BJ (cell line): ENCODE results near the gene STAB2. TPM values are rescaled to one million over a fixed set of nuclear protein-coding genes. Genes with fewer than 3 reads are reported as not detected.

Experiments
- CTCF ChIA-PET: fragments of 350-600 bp; formaldehyde crosslinking; extraction: SDS; loops from one replicate; lab custom pipeline; 2021; ENCODE audit warnings: antibody characterized with exemption, inconsistent platforms; lab: Yijun Ruan, JAX
- POLR2A ChIA-PET: fragments of 300-600 bp; sonication (Branson Sonifier 250); formaldehyde crosslinking; extraction: SDS; loops from one replicate; lab custom pipeline; 2021; ENCODE audit warnings: antibody characterized with exemption; lab: Charles Lee
- DNase-seq: peaks from one replicate; pipeline ENCODE4 v3.0.0-alpha.2; 2011; ENCODE audit warnings: low read depth
- H3K27me3 ChIP-seq: 2 replicates; pipeline ENCODE4 v1.6.0; 2011; ENCODE audit warnings: low read length; ENCODE audit not compliant: control insufficient read depth, insufficient read depth
- H3K36me3 ChIP-seq: 2 replicates; pipeline ENCODE4 v1.5.1; 2011; ENCODE audit warnings: low read length; ENCODE audit not compliant: control insufficient read depth, insufficient read depth
- H3K4me3 ChIP-seq: 2 replicates; pipeline ENCODE4 v1.5.1; 2011; ENCODE audit warnings: low read depth, mild to moderate bottlenecking, control low read depth, low read length
- polyA plus RNA-seq: library from polyadenylated mRNA; depleted of rRNA; stranded (reverse); fragments of >200 nt; gene quantifications from 2 replicates; pipeline ENCODE4 v1.2.3, GENCODE V29; 2011
- TF ChIP-seq, protein P1 (sequence below): IDR thresholded peaks from 2 replicates; pipeline ENCODE4 v1.5.1; 2011; ENCODE audit warnings: low read depth, mild to moderate bottlenecking, control low read depth, inconsistent platforms, low read length, moderate library complexity; ENCODE audit not compliant: insufficient read depth

Gene STAB2
- polyA plus RNA-seq, 1 experiment: not detected

DNA sequence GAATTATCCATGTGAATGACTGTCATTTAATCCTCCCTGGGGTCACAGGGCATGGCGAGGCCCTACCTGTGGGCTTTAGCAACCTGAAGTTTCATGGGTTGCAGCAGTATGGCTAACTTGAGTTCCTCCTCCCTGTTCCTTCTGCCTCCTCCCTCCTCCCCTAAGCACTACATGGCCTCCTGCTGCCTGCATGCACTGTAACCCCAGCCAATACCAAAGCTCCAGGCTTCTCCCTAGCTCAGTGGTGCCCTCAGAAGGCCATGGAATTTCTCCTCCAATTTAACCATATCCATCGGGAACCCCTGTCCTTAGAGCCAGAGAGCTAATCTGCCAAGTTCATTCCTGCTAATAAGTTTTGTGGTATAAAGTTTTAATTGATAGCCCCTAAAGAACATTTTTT is 158.9 kb downstream of the STAB2 start:
- no peak for DNase-seq
- TF ChIP-seq, protein P1, sequence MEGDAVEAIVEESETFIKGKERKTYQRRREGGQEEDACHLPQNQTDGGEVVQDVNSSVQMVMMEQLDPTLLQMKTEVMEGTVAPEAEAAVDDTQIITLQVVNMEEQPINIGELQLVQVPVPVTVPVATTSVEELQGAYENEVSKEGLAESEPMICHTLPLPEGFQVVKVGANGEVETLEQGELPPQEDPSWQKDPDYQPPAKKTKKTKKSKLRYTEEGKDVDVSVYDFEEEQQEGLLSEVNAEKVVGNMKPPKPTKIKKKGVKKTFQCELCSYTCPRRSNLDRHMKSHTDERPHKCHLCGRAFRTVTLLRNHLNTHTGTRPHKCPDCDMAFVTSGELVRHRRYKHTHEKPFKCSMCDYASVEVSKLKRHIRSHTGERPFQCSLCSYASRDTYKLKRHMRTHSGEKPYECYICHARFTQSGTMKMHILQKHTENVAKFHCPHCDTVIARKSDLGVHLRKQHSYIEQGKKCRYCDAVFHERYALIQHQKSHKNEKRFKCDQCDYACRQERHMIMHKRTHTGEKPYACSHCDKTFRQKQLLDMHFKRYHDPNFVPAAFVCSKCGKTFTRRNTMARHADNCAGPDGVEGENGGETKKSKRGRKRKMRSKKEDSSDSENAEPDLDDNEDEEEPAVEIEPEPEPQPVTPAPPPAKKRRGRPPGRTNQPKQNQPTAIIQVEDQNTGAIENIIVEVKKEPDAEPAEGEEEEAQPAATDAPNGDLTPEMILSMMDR: no peak
- Histone ChIP-seq H3K27me3 (no peaks in the 10 kb centered on the region; the same call in 1 of the 2 replicates), H3K4me3 (no peak overlapping the region), H3K36me3 (no peaks in the 10 kb centered on the region)
- ChIA-PET CTCF (no interaction called here), POLR2A (no interaction called here)

DNA sequence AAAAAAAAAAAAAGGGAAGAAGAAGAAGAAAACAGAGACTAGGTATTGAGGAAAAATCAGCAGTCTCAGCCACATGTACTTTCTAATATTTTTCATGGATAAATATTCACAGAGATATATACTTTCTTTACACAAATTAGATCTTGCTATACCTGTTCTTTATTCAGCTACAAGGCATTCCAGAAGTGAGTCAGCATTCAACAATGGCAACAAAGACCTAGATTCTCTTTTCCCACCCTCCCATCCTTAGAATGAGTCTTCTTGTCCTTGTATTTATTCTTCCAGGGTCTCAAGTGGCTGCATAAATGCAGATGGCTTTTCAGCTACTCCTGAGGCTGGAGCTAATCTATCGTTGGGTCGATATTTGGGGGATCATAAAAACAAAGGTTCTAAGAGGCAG is 160.9 kb downstream of the STAB2 start:
- DNase-seq: no peak
- Histone ChIP-seq H3K4me3 (no peak overlapping the region), H3K27me3 (no peaks in the 10 kb centered on the region; the same call in none of the 2 replicates), H3K36me3 (no peaks in the 10 kb centered on the region)
- CTCF ChIA-PET: no interaction called here
- TF ChIP-seq, protein P1: no peak
- POLR2A ChIA-PET: no interaction called here

DNA sequence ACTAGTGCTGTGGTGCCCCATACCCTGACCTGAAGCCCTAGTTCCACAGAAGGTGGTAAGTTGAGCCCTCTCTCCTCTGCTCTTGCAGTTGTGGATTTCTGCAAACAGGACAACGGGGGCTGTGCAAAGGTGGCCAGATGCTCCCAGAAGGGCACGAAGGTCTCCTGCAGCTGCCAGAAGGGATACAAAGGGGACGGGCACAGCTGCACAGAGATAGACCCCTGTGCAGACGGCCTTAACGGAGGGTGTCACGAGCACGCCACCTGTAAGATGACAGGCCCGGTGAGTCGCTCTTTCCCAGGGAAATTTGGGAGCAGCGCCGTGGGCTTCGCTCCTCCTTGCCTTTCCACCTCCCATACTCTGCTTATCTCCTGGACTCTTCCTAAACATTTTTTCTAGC is 161.8 kb downstream of the STAB2 start:
- Histone ChIP-seq H3K27me3 (no peaks in the 10 kb centered on the region; the same call in none of the 2 replicates), H3K36me3 (no peaks in the 10 kb centered on the region), H3K4me3 (no peak overlapping the region)
- no peak for DNase-seq
- CTCF ChIA-PET: no interaction called here
- POLR2A ChIA-PET: no interaction called here
- TF ChIP-seq, protein P1: no peak

DNA sequence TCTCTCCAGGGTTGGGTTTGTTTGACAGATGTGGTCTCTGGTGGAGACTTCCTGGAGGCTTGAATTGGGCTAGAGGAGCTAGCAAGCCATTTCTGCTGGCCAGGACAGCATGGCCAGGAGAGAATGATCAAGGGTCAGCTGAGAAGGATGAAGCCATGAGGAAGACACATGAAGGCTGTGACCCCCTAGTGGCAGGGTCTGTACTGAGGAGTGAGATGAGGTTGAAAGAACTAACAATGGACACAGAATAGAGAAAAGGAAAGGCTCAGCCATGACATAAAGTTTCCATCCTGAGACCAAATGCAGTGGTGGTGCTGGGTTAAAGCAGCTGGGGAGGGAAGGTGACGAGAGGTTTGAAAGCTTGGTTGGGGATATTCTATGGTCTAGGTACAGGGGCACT is 164.1 kb downstream of the STAB2 start:
- POLR2A ChIA-PET: no interaction called here
- no peaks in the 10 kb centered on the region; the same call in none of the 2 replicates for H3K27me3 ChIP-seq
- CTCF ChIA-PET: interaction anchor here (0.9 to 1.8 kb wide), 3 partner anchors 9 to 25 kb away, joined by 3 to 5 read pairs (median 3); no protein-coding TSS in a partner anchor
- H3K4me3 ChIP-seq: no peak overlapping the region
- TF ChIP-seq, protein P1: no peak
- DNase-seq: no peak
- no peaks in the 10 kb centered on the region for H3K36me3 ChIP-seq

DNA sequence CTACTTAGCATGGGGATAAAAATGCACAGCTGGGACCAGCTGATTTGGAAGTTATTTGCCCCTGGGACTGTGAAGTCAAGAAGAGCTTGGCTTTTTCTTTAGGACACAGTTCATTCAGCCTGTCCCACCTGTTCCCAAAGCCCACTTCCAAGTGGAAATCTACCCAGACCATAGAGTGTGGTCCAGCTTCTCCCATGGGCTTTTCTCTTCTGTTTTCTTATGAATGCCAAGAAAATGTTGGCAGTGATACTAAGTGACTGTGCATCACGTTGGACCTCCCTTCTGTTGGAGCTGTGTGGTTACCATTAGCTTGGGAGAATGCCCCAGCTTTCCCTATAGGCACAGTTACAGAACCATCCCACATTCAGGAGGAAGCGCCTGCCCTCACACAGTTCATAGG is 164.5 kb downstream of the STAB2 start:
- TF ChIP-seq, protein P1: no peak
- Histone ChIP-seq H3K4me3 (no peak overlapping the region), H3K36me3 (no peaks in the 10 kb centered on the region), H3K27me3 (no peaks in the 10 kb centered on the region; the same call in none of the 2 replicates)
- ChIA-PET CTCF (interaction anchor here (0.9 to 1.8 kb wide), 3 partner anchors 8 to 26 kb away, joined by 3 to 5 read pairs (median 3); no protein-coding TSS in a partner anchor), POLR2A (no interaction called here)
- no peak for DNase-seq
